Sigmoid colon (tissue), 7 donors: ENCODE data around the gene ABLIM2. TPM values are rescaled to one million over a fixed set of nuclear protein-coding genes. Genes with fewer than 3 reads are reported as not detected.

ENCODE experiments used
- DNase-seq: peaks from one replicate; pipeline ENCODE4 v3.0.0-alpha.2; 2019
- H3K27ac ChIP-seq, 4 donors: fragments of 200-600 bp; sonication (generic); one replicate each; pipeline ENCODE4 v1.5.1; 2016 to 2019; ENCODE audit warnings: mild to moderate bottlenecking in 1 of 4
- H3K27me3 ChIP-seq, 3 donors: fragments of 200-600 bp; sonication (generic); one replicate each; pipeline ENCODE4 v1.5.1; 2019; ENCODE audit warnings: mild to moderate bottlenecking in 1 of 3
- H3K36me3 ChIP-seq, 4 donors: fragments of 200-600 bp; sonication (generic); one replicate each; pipeline ENCODE4 v1.5.1; 2016 to 2019
- H3K4me1 ChIP-seq, 4 donors: fragments of 200-600 bp; sonication (generic); one replicate each; pipeline ENCODE4 v1.5.1; 2017 to 2019
- H3K4me3 ChIP-seq, 4 donors: fragments of 200-600 bp; sonication (generic); one replicate each; pipeline ENCODE4 v1.5.1; 2017 to 2019; ENCODE audit warnings: mild to moderate bottlenecking in 2 of 4, moderate library complexity in 1 of 4
- H3K9me3 ChIP-seq, 4 donors: fragments of 200-600 bp in 3 of 4; sonication (generic) in 3 of 4; one replicate each; pipeline versions ENCODE4 v1.5.1 to v1.6.1; 2013 to 2019
- CTCF ChIP-seq, 4 experiments: fragments of 450-650 bp in 3 of 4; fragments of 200-600 bp in 1 of 4; IDR thresholded peaks; one replicate each; pipeline ENCODE4 v1.5.1; 2016 to 2019; ENCODE audit warnings: antibody characterized with exemption in 4 of 4, mild to moderate bottlenecking in 3 of 4, moderate library complexity in 2 of 4
- EP300 ChIP-seq, 4 donors: sonication (generic); formaldehyde crosslinking; IDR thresholded peaks; one replicate each; pipeline ENCODE4 v1.6.1; 2017; ENCODE audit warnings: antibody characterized with exemption in 4 of 4
- POLR2A ChIP-seq, 2 donors: fragments of 450-650 bp; IDR thresholded peaks; one replicate each; pipeline ENCODE4 v1.6.1; 2016; ENCODE audit warnings: antibody characterized with exemption in 2 of 2, mild to moderate bottlenecking in 2 of 2, moderate library complexity in 2 of 2
- POLR2AphosphoS5 ChIP-seq, 4 donors: sonication (generic); formaldehyde crosslinking; IDR thresholded peaks; one replicate each; pipeline ENCODE4 v1.6.1; 2017; ENCODE audit warnings: antibody characterized with exemption in 4 of 4
- WGBS, 2 donors: extraction: QIAGEN DNeasy Blood & Tissue Kit; methylation state at CpG; one replicate each; pipeline ENCODE4 v1.1.7; 2013; 5-methylcytosine and 5-hydroxymethylcytosine counted together
- intact Hi-C: fragments of 100-400 bp; cut with DNase I; formaldehyde crosslinking; loops from one replicate; pipeline ENCODE4 v1.15.1; 2023
- polyA plus RNA-seq, 3 donors: library from polyadenylated mRNA; stranded (reverse); fragments of 200-250 nt; gene quantifications; one replicate each; pipeline ENCODE4 v1.2.3, GENCODE V29; 2013
- total RNA-seq, 4 donors: library from RNA; depleted of rRNA; stranded (reverse); fragments of >200 nt; gene quantifications; one replicate each; pipeline ENCODE4 v1.1.0, GENCODE V29; 2016
- donor health status: healthy with polysubstance abuse.
- donor health status: Bipolar disorder and iron deficiency.
- donor health status: healthy.

The ABLIM2 gene
- total and polyA plus RNA-seq, 7 donors: 3.1 to 15.0 (median 7.4) TPM

GRCh38 chr4:8084712-8085490 is 73.7 kb downstream of the ABLIM2 start:
- intact Hi-C loops: no loop called here

GRCh38 chr4:8084031-8084660 is 74.5 kb downstream of the ABLIM2 start:
- DNase-seq: no peak
- no peaks in the 10 kb centered on the region for H3K36me3 ChIP-seq
- no peak for TF ChIP-seq POLR2AphosphoS5 (IDR thresholded peaks at IDR 0.05)
- TF ChIP-seq CTCF (IDR thresholded peaks at IDR 0.05): no peak
- TF ChIP-seq POLR2A (IDR thresholded peaks at IDR 0.05): no peak
- no peak for TF ChIP-seq EP300 (IDR thresholded peaks at IDR 0.05)

More at GRCh38 chr4:8084712-8085490, 73.7 kb downstream of the ABLIM2 start:
- Histone ChIP-seq H3K4me1 (no peaks in the 10 kb centered on the region), H3K4me3 (no peak overlapping the region), H3K27me3 (no peaks in the 10 kb centered on the region), H3K27ac (no peak overlapping the region), H3K36me3 (no peaks in the 10 kb centered on the region), H3K9me3 (no peaks in the 10 kb centered on the region)
- DNase-seq: no peak
- WGBS, 2 donors: 86 to 92% methylated on average over 27 of the region's 27 CpGs
- no peak for TF ChIP-seq CTCF (IDR thresholded peaks at IDR 0.05)
- TF ChIP-seq EP300 (IDR thresholded peaks at IDR 0.05): no peak
- no peak for TF ChIP-seq POLR2A (IDR thresholded peaks at IDR 0.05)
- TF ChIP-seq POLR2AphosphoS5 (IDR thresholded peaks at IDR 0.05): no peak

GRCh38 chr4:8083086-8083825 is 75.4 kb downstream of the ABLIM2 start:
- H3K36me3 ChIP-seq: no peaks in the 10 kb centered on the region
- 85 to 86% methylated on average over 21 of the region's 21 CpGs for WGBS, 2 donors
- intact Hi-C loops: no loop called here
- H3K4me1 ChIP-seq: no peaks in the 10 kb centered on the region
- TF ChIP-seq EP300 (IDR thresholded peaks at IDR 0.05) (no peak), CTCF (IDR thresholded peaks at IDR 0.05) (no peak), POLR2AphosphoS5 (IDR thresholded peaks at IDR 0.05) (no peak), POLR2A (IDR thresholded peaks at IDR 0.05) (no peak)
- no peak overlapping the region for H3K27ac ChIP-seq
- no peak overlapping the region for H3K4me3 ChIP-seq
- H3K9me3 ChIP-seq: no peaks in the 10 kb centered on the region
- H3K27me3 ChIP-seq: no peaks in the 10 kb centered on the region
- no peak for DNase-seq

More at GRCh38 chr4:8084031-8084660, 74.5 kb downstream of the ABLIM2 start:
- Histone ChIP-seq H3K27me3 (no peaks in the 10 kb centered on the region), H3K4me1 (no peaks in the 10 kb centered on the region), H3K27ac (no peak overlapping the region), H3K4me3 (no peak overlapping the region), H3K9me3 (no peaks in the 10 kb centered on the region)
- intact Hi-C loops: no loop called here
- 88 to 91% methylated on average over 17 of the region's 17 CpGs for WGBS, 2 donors

- Histone ChIP-seq H3K4me1 (no peaks in the 10 kb centered on the region), H3K36me3 (no peaks in the 10 kb centered on the region), H3K9me3 (no peaks in the 10 kb centered on the region), H3K27me3 (no peaks in the 10 kb centered on the region), H3K27ac (no peak overlapping the region), H3K4me3 (no peak overlapping the region)
- 65 to 77% methylated on average over 10 of the region's 10 CpGs for WGBS, 2 donors
- intact Hi-C loops: no loop called here
- TF ChIP-seq EP300 (IDR thresholded peaks at IDR 0.05): no peak
- TF ChIP-seq POLR2AphosphoS5 (IDR thresholded peaks at IDR 0.05): no peak
- no peak for DNase-seq
These were observed 76.0 kb downstream of the ABLIM2 start for GRCh38 chr4:8082517-8083055.
